Right lobe of liver (tissue), 4 donors: ENCODE data around the gene KLF17.

Experiments used
- CTCF ChIP-seq, 4 donors: fragments of 200-600 bp in 3 of 4; fragments of 450-650 bp in 1 of 4; IDR thresholded peaks; one replicate each; pipeline versions ENCODE4 v1.5.1 to v1.8.0; 2016 to 2022; ENCODE audit warnings: antibody characterized with exemption in 4 of 4, mild to moderate bottlenecking in 2 of 4
- POLR2A ChIP-seq: fragments of 450-650 bp; IDR thresholded peaks from one replicate; pipeline ENCODE4 v1.6.1; 2017; ENCODE audit warnings: antibody characterized with exemption, mild to moderate bottlenecking
- donor health status: DM: no; HTN: no; CAD: no.
- donor health status: DM: no; HTN: no; CAD: no.
- donor health status: DM: no; HTN: yes; CAD: no.

GRCh38 chr1:44157903-44158302, 39.3 kb downstream of the KLF17 start:
- TF ChIP-seq CTCF (IDR thresholded peaks at IDR 0.05) (no peak), POLR2A (no peak)
